Cardiac muscle cell (in vitro differentiated cells and primary cell): ENCODE measurements around the gene SLC22A5. TPM values are rescaled to one million over a fixed set of nuclear protein-coding genes. Genes with fewer than 3 reads are reported as not detected.
"Not testable (repeated sequence)": the region's sequence is repeated elsewhere in the genome, so short reads cannot be mapped to it uniquely, and the experiment has no call there.

ENCODE experiments used
- DNase-seq, 2 donors: peaks; one replicate each; pipeline versions ENCODE4 v3.0.0 to v3.0.0-alpha.2; 2010 to 2017; ENCODE audit warnings: low read depth in 1 of 2, low spot score in 1 of 2
- H3K27ac ChIP-seq: fragments of 200-600 bp; sonication (generic); 2 replicates; pipeline ENCODE4 v1.5.1; 2016
- H3K27me3 ChIP-seq: fragments of 200-600 bp; sonication (generic); 2 replicates; pipeline ENCODE4 v1.6.0; 2016; ENCODE audit warnings: control low read depth
- H3K36me3 ChIP-seq: fragments of 200-600 bp; sonication (generic); 2 replicates; pipeline ENCODE4 v1.5.1; 2016; ENCODE audit warnings: control low read depth
- H3K4me1 ChIP-seq: fragments of 200-600 bp; sonication (generic); 2 replicates; pipeline ENCODE4 v1.8.1; 2017; ENCODE audit warnings: low read depth, mild to moderate bottlenecking, mixed run types
- H3K4me3 ChIP-seq: fragments of 200-600 bp; sonication (generic); 2 replicates; pipeline ENCODE4 v1.5.1; 2016; ENCODE audit warnings: mild to moderate bottlenecking
- H3K9me3 ChIP-seq: fragments of 200-600 bp; sonication (generic); 2 replicates; pipeline ENCODE4 v1.5.1; 2017; ENCODE audit warnings: low read depth, mild to moderate bottlenecking, control low read depth
- CTCF ChIP-seq: IDR thresholded peaks from 2 replicates; pipeline ENCODE4 v1.5.1; 2012; ENCODE audit warnings: low read depth, mild to moderate bottlenecking, low read length
- polyA plus RNA-seq: library from polyadenylated mRNA; unstranded; fragments of >200 nt; fragmentation: Nextera tagmentation; extraction: Ambion mirVana; gene quantifications from 2 replicates; pipeline ENCODE4 v1.2.1, GENCODE V29; 2016
- total RNA-seq: library from RNA; depleted of rRNA; stranded (reverse); fragments of >200 nt; gene quantifications from 2 replicates; pipeline ENCODE4 v1.2.3, GENCODE V29; 2016

Gene SLC22A5
- total and polyA plus RNA-seq, 2 experiments from 2014 or later: 3.0 to 6.4 TPM

GRCh38 chr5:132436936-132437335 lies 67.4 kb downstream of the SLC22A5 start:
- DNase-seq: no peak
- Histone ChIP-seq H3K4me1 (peaks cover 11% of the 10 kb centered on the region), H3K4me3 (no peak overlapping the region), H3K36me3 (no peaks in the 10 kb centered on the region), H3K9me3 (no peaks in the 10 kb centered on the region), H3K27me3 (no peaks in the 10 kb centered on the region), H3K27ac (no peak overlapping the region)
- TF ChIP-seq CTCF: no peak

- Histone ChIP-seq H3K27ac (no peak overlapping the region), H3K4me3 (no peak overlapping the region), H3K36me3 (no peaks in the 10 kb centered on the region), H3K4me1 (peaks cover 11% of the 10 kb centered on the region), H3K27me3 (no peaks in the 10 kb centered on the region), H3K9me3 (no peaks in the 10 kb centered on the region)
- TF ChIP-seq CTCF: no peak
- DNase-seq: peak; percentile 45 to 94
Observed at GRCh38 chr5:132437604-132438266, 68.2 kb downstream of the SLC22A5 start.

GRCh38 chr5:132438267-132438645 lies 68.7 kb downstream of the SLC22A5 start:
- H3K27me3 ChIP-seq, H3K9me3 ChIP-seq, H3K27ac ChIP-seq, H3K36me3 ChIP-seq, DNase-seq, H3K4me3 ChIP-seq: not testable (repeated sequence)
- peaks cover 11% of the 10 kb centered on the region for H3K4me1 ChIP-seq

GRCh38 chr5:132438917-132439316 lies 69.4 kb downstream of the SLC22A5 start:
- H3K4me3 ChIP-seq: no peak overlapping the region
- no peaks in the 10 kb centered on the region for H3K27me3 ChIP-seq
- no peak for TF ChIP-seq CTCF
- no peaks in the 10 kb centered on the region for H3K36me3 ChIP-seq
- H3K4me1 ChIP-seq: peaks cover 11% of the 10 kb centered on the region
- no peak overlapping the region for H3K27ac ChIP-seq
- DNase-seq: no peak
- H3K9me3 ChIP-seq: no peaks in the 10 kb centered on the region

GRCh38 chr5:132439521-132440089 lies 70.1 kb downstream of the SLC22A5 start:
- Histone ChIP-seq H3K36me3 (no peaks in the 10 kb centered on the region), H3K9me3 (no peaks in the 10 kb centered on the region), H3K4me3 (no peak overlapping the region), H3K27me3 (no peaks in the 10 kb centered on the region), H3K27ac (no peak overlapping the region), H3K4me1 (peaks cover 11% of the 10 kb centered on the region)
- TF ChIP-seq CTCF: no peak
- DNase-seq: peak in 1 of 2 donors; percentile 91

- no peaks in the 10 kb centered on the region for H3K27me3 ChIP-seq
- no peak overlapping the region for H3K27ac ChIP-seq
- no peak for DNase-seq
- H3K4me3 ChIP-seq: no peak overlapping the region
- no peaks in the 10 kb centered on the region for H3K9me3 ChIP-seq
- no peak for TF ChIP-seq CTCF
- no peaks in the 10 kb centered on the region for H3K4me1 ChIP-seq
- no peaks in the 10 kb centered on the region for H3K36me3 ChIP-seq
Observed at GRCh38 chr5:132444061-132444460, 74.6 kb downstream of the SLC22A5 start.

Other genes starting within 250 kb of the SLC22A5 start
- gene P4HA2, start 141.9 kb upstream of the SLC22A5 start, total RNA-seq: 41.0 and 51.3 TPM in 2 replicates
- 51.7 and 65.5 TPM in 2 replicates for gene P4HA2, start 141.9 kb upstream of the SLC22A5 start, polyA plus RNA-seq
- 22.0 and 23.1 TPM in 2 replicates for gene PDLIM4, start 112.0 kb upstream of the SLC22A5 start, total RNA-seq
- gene PDLIM4, start 112.0 kb upstream of the SLC22A5 start, polyA plus RNA-seq: 32.7 and 59.9 TPM in 2 replicates
- 0.27 and 0.53 TPM in 2 replicates for gene SLC22A4, start 75.3 kb upstream of the SLC22A5 start, total RNA-seq
- gene SLC22A4, start 75.3 kb upstream of the SLC22A5 start, polyA plus RNA-seq: 0.32 and 1.0 TPM in 2 replicates
- gene IRF1, start 121.1 kb downstream of the SLC22A5 start, total RNA-seq: 5.5 and 6.0 TPM in 2 replicates
- gene IRF1, start 121.1 kb downstream of the SLC22A5 start, polyA plus RNA-seq: 4.7 and 5.7 TPM in 2 replicates
- not detected in 2 replicates for gene IL5, start 173.8 kb downstream of the SLC22A5 start, total RNA-seq
- gene IL5, start 173.8 kb downstream of the SLC22A5 start, polyA plus RNA-seq: not detected in 2 replicates
- 10.4 and 13.4 TPM in 2 replicates for gene RAD50, start 187.3 kb downstream of the SLC22A5 start, total RNA-seq
- gene RAD50, start 187.3 kb downstream of the SLC22A5 start, polyA plus RNA-seq: 27.3 and 36.6 TPM in 2 replicates